Measurements from ENCODE around the gene GALE. TPM values are rescaled to one million over a fixed set of nuclear protein-coding genes. Genes with fewer than 3 reads are reported as not detected.
"Not testable (repeated sequence)": the region's sequence is repeated elsewhere in the genome, so short reads cannot be mapped to it uniquely, and the experiment has no call there.

The GALE gene
- total RNA-seq, 4 donors from 2014 or later = 2.9 to 5.7 (median 4.1) TPM

GRCh38 chr1:23805025-23805424, 4.5 kb upstream of the GALE start:
- no peak overlapping the region for H3K27ac ChIP-seq
- TF ChIP-seq POLR2A (IDR thresholded peaks at IDR 0.05) (no peak), CTCF (IDR thresholded peaks at IDR 0.05 in 4 of 5, conservative IDR thresholded peaks at IDR 0.05 in 1 of 5) (no peak)
- DNase-seq (no peak), ATAC-seq (no peak)
- H3K36me3 ChIP-seq = peaks cover 0 to 22% of the 10 kb centered on the region in 2 donors
- H3K9me3 ChIP-seq = no peaks in the 10 kb centered on the region
- in situ Hi-C loops (cut with MboI; ENCODE audit: low sequenced_read_pairs in 4 of 4) = loop anchor here in 1 of 4 donors (5.0 kb wide), 1 partner anchor 52 kb away; no protein-coding TSS in a partner anchor
- peaks cover 9 to 15% of the 10 kb centered on the region in 2 donors for H3K4me1 ChIP-seq
- H3K4me3 ChIP-seq = no peak overlapping the region
- intact Hi-C loops (cut with DNase I; ENCODE audit: low total_unique reads) = no loop called here
- H3K27me3 ChIP-seq = no peaks in the 10 kb centered on the region

- ATAC-seq (no peak), DNase-seq (no peak)
- no peaks in the 10 kb centered on the region for H3K9me3 ChIP-seq
- H3K27ac ChIP-seq = no peak overlapping the region
- H3K36me3 ChIP-seq = peaks cover 0 to 22% of the 10 kb centered on the region in 2 donors
- in situ Hi-C loops (cut with MboI; ENCODE audit: low sequenced_read_pairs in 4 of 4) = no loop called here
- H3K4me3 ChIP-seq = no peak overlapping the region
- intact Hi-C loops (cut with DNase I; ENCODE audit: low total_unique reads) = no loop called here
- peaks cover 16 to 20% of the 10 kb centered on the region in 2 donors for H3K4me1 ChIP-seq
- TF ChIP-seq CTCF (IDR thresholded peaks at IDR 0.05 in 4 of 5, conservative IDR thresholded peaks at IDR 0.05 in 1 of 5) (no peak), POLR2A (IDR thresholded peaks at IDR 0.05) (no peak)
- H3K27me3 ChIP-seq = no peaks in the 10 kb centered on the region
Measured at GRCh38 chr1:23804183-23804835, 3.8 kb upstream of the GALE start.

- Histone ChIP-seq H3K27ac (no peak overlapping the region), H3K4me3 (no peak overlapping the region), H3K27me3 (no peaks in the 10 kb centered on the region), H3K36me3 (peaks cover 0 to 21% of the 10 kb centered on the region in 2 donors), H3K4me1 (peaks cover 16 to 25% of the 10 kb centered on the region in 2 donors), H3K9me3 (no peaks in the 10 kb centered on the region)
- DNase-seq (no peak), ATAC-seq (no peak)
- no peak for TF ChIP-seq CTCF (IDR thresholded peaks at IDR 0.05 in 4 of 5, conservative IDR thresholded peaks at IDR 0.05 in 1 of 5)
- no peak for TF ChIP-seq POLR2A (IDR thresholded peaks at IDR 0.05)
- in situ Hi-C loops (cut with MboI; ENCODE audit: low sequenced_read_pairs in 4 of 4) = no loop called here
- intact Hi-C loops (cut with DNase I; ENCODE audit: low total_unique reads) = no loop called here
Measured at GRCh38 chr1:23803674-23804073, 3.1 kb upstream of the GALE start.

GRCh38 chr1:23802809-23803342, 2.3 kb upstream of the GALE start:
- peaks cover 16 to 25% of the 10 kb centered on the region in 2 donors for H3K4me1 ChIP-seq
- H3K27me3 ChIP-seq; intact Hi-C loops (cut with DNase I; ENCODE audit: low total_unique reads); DNase-seq; in situ Hi-C loops (cut with MboI; ENCODE audit: low sequenced_read_pairs in 4 of 4); H3K9me3 ChIP-seq; H3K27ac ChIP-seq; ATAC-seq; H3K4me3 ChIP-seq: not testable (repeated sequence)
- H3K36me3 ChIP-seq = peaks cover 0 to 13% of the 10 kb centered on the region in 2 donors

GRCh38 chr1:23801876-23802275, 1.3 kb upstream of the GALE start:
- Histone ChIP-seq H3K4me3 (peak overlapping the region in 1 of 4 donors; percentile 80), H3K27me3 (no peaks in the 10 kb centered on the region), H3K27ac (peak overlapping the region in 3 of 4 donors; percentile 92 to 98 (median 97)), H3K9me3 (no peaks in the 10 kb centered on the region), H3K36me3 (peaks cover 0 to 6% of the 10 kb centered on the region in 2 donors), H3K4me1 (peaks cover 16 to 25% of the 10 kb centered on the region in 2 donors)
- no peak for DNase-seq
- in situ Hi-C loops (cut with MboI; ENCODE audit: low sequenced_read_pairs in 4 of 4) = no loop called here
- intact Hi-C loops (cut with DNase I; ENCODE audit: low total_unique reads) = no loop called here
- no peak for ATAC-seq
- no peak for TF ChIP-seq CTCF (IDR thresholded peaks at IDR 0.05 in 4 of 5, conservative IDR thresholded peaks at IDR 0.05 in 1 of 5)
